DMS53 treated with DMSO at 0.1 percent for 48 hours (cell line): ENCODE measurements around the gene TYRP1.

Source experiments
- DNase-seq: peaks from one replicate; lab custom pipeline; 2025; ENCODE audit not compliant: unreplicated experiment; lab: John Stamatoyannopoulos, UW

TYRP1 gene

GRCh38 chr9:12730198-12730597 lies 37.0 kb downstream of the TYRP1 start:
- DNase-seq = no peak

GRCh38 chr9:12730927-12731326 lies 37.7 kb downstream of the TYRP1 start:
- DNase-seq = no peak

GRCh38 chr9:12732971-12733370 lies 39.8 kb downstream of the TYRP1 start:
- DNase-seq = no peak

GRCh38 chr9:12735665-12736064 lies 42.5 kb downstream of the TYRP1 start:
- DNase-seq = no peak

GRCh38 chr9:12737871-12738270 lies 44.7 kb downstream of the TYRP1 start:
- DNase-seq = no peak

- no peak for DNase-seq
Observed at GRCh38 chr9:12739014-12739652, 45.9 kb downstream of the TYRP1 start.

- DNase-seq = no peak
Observed at GRCh38 chr9:12740845-12741244, 47.7 kb downstream of the TYRP1 start.

- no peak for DNase-seq
Observed at GRCh38 chr9:12748016-12748415, 54.8 kb downstream of the TYRP1 start.

- DNase-seq = no peak
Observed at GRCh38 chr9:12748954-12749353, 55.8 kb downstream of the TYRP1 start.

- no peak for DNase-seq
Observed at GRCh38 chr9:12753931-12754330, 60.7 kb downstream of the TYRP1 start.

- peak; percentile 65 for DNase-seq
Observed at GRCh38 chr9:12759761-12760160, 66.6 kb downstream of the TYRP1 start.
